ENCODE measurements around the gene ENTPD8. TPM values are rescaled to one million over a fixed set of nuclear protein-coding genes. Genes with fewer than 3 reads are reported as not detected.

Gene ENTPD8
- total and polyA plus RNA-seq, 2 of the 13 experiments (the other 11 are each of a cell fraction or from before 2014, with no cell fraction given), result 0.26 to 0.44 TPM

- TF ChIP-seq AFF4 (CRISPR knock-in tag; IDR thresholded peaks at IDR 0.05) (0 out of 2 replicates have a peak, but pooled peaks have one; percentile 57), HIVEP1 (CRISPR knock-in tag; IDR thresholded peaks at IDR 0.05) (no peak), ZNF800 (CRISPR knock-in tag; IDR thresholded peaks at IDR 0.05) (no peak), USF2 (IDR thresholded peaks at IDR 0.05; ENCODE audit: low read depth, low read length) (no peak), USF2 (CRISPR knock-in tag; IDR thresholded peaks at IDR 0.05; ENCODE audit: borderline replicate concordance) (no peak), ZNF788 (CRISPR knock-in tag; IDR thresholded peaks at IDR 0.05; ENCODE audit: borderline replicate concordance) (0 out of 2 replicates have a peak, but pooled peaks have one; percentile 37), DMAP1 (CRISPR knock-in tag; IDR thresholded peaks at IDR 0.05) (0 out of 2 replicates have a peak, but pooled peaks have one; percentile 18), POLR2A (IDR thresholded peaks at IDR 0.05; ENCODE audit: insufficient read depth in 1 of 2, low read depth in 2 of 2, low read length in 2 of 2) (0 out of 4 replicates have a peak, but pooled peaks of 1 of the 2 experiments have one; percentile 1), BRF2 (CRISPR knock-in tag; IDR thresholded peaks at IDR 0.05) (no peak), PATZ1 (CRISPR knock-in tag; IDR thresholded peaks at IDR 0.05) (peak; percentile 25; the same call in 1 of the 2 replicates), ZNF776 (CRISPR knock-in tag; IDR thresholded peaks at IDR 0.05) (0 out of 2 replicates have a peak, but pooled peaks have one; percentile 39), GABPB1 (CRISPR knock-in tag; IDR thresholded peaks at IDR 0.05) (peak; percentile 18; the same call in 1 of the 2 replicates), ZNF451 (CRISPR knock-in tag; IDR thresholded peaks at IDR 0.05) (0 out of 2 replicates have a peak, but pooled peaks have one; percentile 7), NBN (conservative IDR thresholded peaks at IDR 0.05) (no peak), KLF11 (CRISPR knock-in tag; IDR thresholded peaks at IDR 0.05) (no peak), ZNF724P (CRISPR knock-in tag; IDR thresholded peaks at IDR 0.05; ENCODE audit: borderline replicate concordance) (peak; percentile 88; the same call in 1 of the 2 replicates), ZNF382 (CRISPR knock-in tag; IDR thresholded peaks at IDR 0.05; ENCODE audit: borderline replicate concordance) (no peak)
Measured at GRCh38 chr9:137458194-137459151, 17.3 kb upstream of the ENTPD8 start (continued).
